HepG2 (cell line): ENCODE data around the gene HIRA. TPM values are rescaled to one million over a fixed set of nuclear protein-coding genes. Genes with fewer than 3 reads are reported as not detected.
A peak's percentile ranks its signal among the peaks of the same experiment; 100 is the strongest.

Source experiments
- ATAC-seq: fragments of 200-7000 bp; cut with Tn5 transposase; 3 replicates; pipeline ENCODE4 v1.9.1; 2020; ENCODE audit warnings: mild to moderate bottlenecking, moderate library complexity
- BruUV-seq: library from RNA; stranded (reverse); fragments of 400-500 nt; replicated peaks from 2 replicates; lab custom pipeline; 2021; lab: Mats Ljungman, UMichigan
- CTCF ChIA-PET: fragments of 300-600 bp; formaldehyde crosslinking; extraction: SDS; loops from one replicate; lab custom pipeline; 2021; ENCODE audit warnings: low total read pairs, inconsistent platforms, low intra/inter-chr PET ratio; lab: Yijun Ruan, JAX
- POLR2A ChIA-PET: fragments of 350-600 bp; sonication (Branson Sonifier 250); formaldehyde crosslinking; loops from one replicate; lab custom pipeline; 2020; ENCODE audit warnings: antibody characterized with exemption, inconsistent platforms; lab: Yijun Ruan, JAX
- DNase-seq: peaks from one replicate; pipeline ENCODE4 v3.0.0-alpha.2; 2015; ENCODE audit warnings: low spot score
- FAIRE-seq: peaks from 3 replicates; lab custom pipeline; 2011; peaks lifted over from hg19 to GRCh38; lab: Jason Lieb, UNC
- H2AFZ ChIP-seq: one replicate; pipeline ENCODE4 v1.6.1; 2011; ENCODE audit warnings: low read length, inconsistent platforms
- H3K27ac ChIP-seq: fragments of 300-600 bp; 3 replicates; pipeline ENCODE4 v1.8.0; 2011; ENCODE audit warnings: mixed run types, mild to moderate bottlenecking, mixed read lengths, low read length, inconsistent platforms; ENCODE audit not compliant: insufficient read depth; ENCODE audit errors: extremely low read length
- H3K27me3 ChIP-seq, 2 experiments: fragments of 200-600 bp in 1 of 2; 2 replicates in 1 of 2; 3 replicates in 1 of 2; pipeline versions ENCODE4 v1.6.0 to v1.8.0; 2011; ENCODE audit warnings: low read length in 2 of 2, mild to moderate bottlenecking in 2 of 2, moderate library complexity in 2 of 2, inconsistent platforms in 1 of 2; ENCODE audit not compliant: insufficient read depth in 2 of 2, control insufficient read depth in 1 of 2
- H3K36me3 ChIP-seq, 2 experiments: fragments of 200-600 bp in 1 of 2; replicated peaks in 1 of 2; 2 replicates in 1 of 2; 3 replicates in 1 of 2; pipeline versions ENCODE4 v1.5.1 to v1.8.0; 2011; ENCODE audit warnings: low read length in 2 of 2, inconsistent platforms in 1 of 2; ENCODE audit not compliant: insufficient read depth in 2 of 2, control insufficient read depth in 1 of 2
- H3K4me1 ChIP-seq: 2 replicates; pipeline ENCODE4 v1.5.1; 2012; ENCODE audit warnings: low read length, inconsistent platforms; ENCODE audit not compliant: insufficient read depth
- H3K4me2 ChIP-seq: 2 replicates; pipeline ENCODE4 v1.6.0; 2011; ENCODE audit warnings: low read depth, low read length, inconsistent platforms
- H3K4me3 ChIP-seq, 3 experiments: fragments of 200-600 bp in 1 of 3; sonication (generic), shearing (Covaris generic) in 1 of 3; replicated peaks in 1 of 3; 2 replicates each; pipeline ENCODE4 v1.5.1; 2011 to 2016; ENCODE audit warnings: low read length in 3 of 3, inconsistent platforms in 2 of 3, low read depth in 2 of 3, mild to moderate bottlenecking in 2 of 3, control low read depth in 1 of 3, mixed read lengths in 1 of 3; ENCODE audit not compliant: insufficient read depth in 1 of 3
- H3K79me2 ChIP-seq: one replicate; pipeline ENCODE4 v1.6.1; 2011; ENCODE audit warnings: low read length, inconsistent platforms; ENCODE audit not compliant: insufficient read depth
- H3K9ac ChIP-seq: 2 replicates; pipeline ENCODE4 v1.6.0; 2011; ENCODE audit warnings: mild to moderate bottlenecking, low read depth, low read length, inconsistent platforms; ENCODE audit not compliant: insufficient read depth
- H3K9me3 ChIP-seq: 2 replicates; pipeline ENCODE4 v1.5.1; 2012; ENCODE audit warnings: mild to moderate bottlenecking, low read length
- H4K20me1 ChIP-seq: 2 replicates; pipeline ENCODE4 v1.6.0; 2011; ENCODE audit warnings: inconsistent platforms, mild to moderate bottlenecking, low read length, moderate library complexity; ENCODE audit not compliant: insufficient read depth
- GATA4 ChIP-seq: sonication (generic); IDR thresholded peaks from 2 replicates; pipeline ENCODE4 v1.6.1; 2016; ENCODE audit warnings: antibody characterized with exemption, low read depth, borderline replicate concordance
- KMT2A ChIP-seq: sonication (generic); formaldehyde crosslinking; IDR thresholded peaks from 2 replicates; pipeline ENCODE4 v1.4.0; 2020; ENCODE audit warnings: missing genetic modification reagents
- MTA3 ChIP-seq: sonication (generic); formaldehyde crosslinking; IDR thresholded peaks from 2 replicates; pipeline ENCODE4 v1.4.0; 2020; ENCODE audit warnings: missing genetic modification reagents
- RFX3 ChIP-seq: IDR thresholded peaks from 2 replicates; pipeline ENCODE4 v1.6.1; 2016; ENCODE audit warnings: missing biosample characterization, missing genetic modification reagents
- WGBS: methylation state at CpG from one replicate; pipeline ENCODE4 v1.1.6; 2017; ENCODE audit warnings: low lambda C conversion rate; 5-methylcytosine and 5-hydroxymethylcytosine counted together
- in situ Hi-C: cut with HindIII; loops from 2 replicates; pipeline ENCODE4 v1.10.0; 2017; ENCODE audit warnings: low pct_unique_long_range_greater_than_20kb; ENCODE audit not compliant: extremely low pct_ligation_motif_present
- intact Hi-C: fragments of 100-400 bp; cut with micrococcal nuclease; formaldehyde crosslinking; loops from one replicate; pipeline ENCODE4 v1.10.0; 2022; ENCODE audit not compliant: unreplicated experiment
- polyA plus RNA-seq, 8 experiments: library from polyadenylated mRNA; depleted of rRNA in 3 of 8; stranded (reverse) in 7 of 8; unstranded in 1 of 8; fragments of >200 nt; fragmentation: Illumina TruSeq in 4 of 8; extraction: Trizol in 4 of 8; gene quantifications; 2 replicates each; pipeline versions ENCODE4 v1.2.1 to v1.2.3, GENCODE V29; 2011 to 2016; ENCODE audit warnings: low read depth in 4 of 8, missing spikeins in 1 of 8, mixed read lengths in 1 of 8; ENCODE audit not compliant: insufficient read depth in 1 of 8
- total RNA-seq, 5 experiments: library from RNA; depleted of rRNA; stranded (reverse); fragments of >200 nt; fragmentation: Illumina TruSeq; extraction: Trizol; gene quantifications; 2 replicates each; pipeline ENCODE4 v1.2.3, GENCODE V29; 2016; ENCODE audit warnings: low read depth in 1 of 5
- TF ChIP-seq, protein P1 (sequence below): sonication (generic); formaldehyde crosslinking; IDR thresholded peaks from 2 replicates; pipeline ENCODE4 v1.5.0; 2020; ENCODE audit warnings: missing genetic modification reagents
- TF ChIP-seq, protein P2 (sequence below): sonication (generic); formaldehyde crosslinking; IDR thresholded peaks from 2 replicates; pipeline ENCODE4 v1.4.0; 2020; ENCODE audit warnings: missing genetic modification reagents; ENCODE audit errors: not compliant biosample characterization
- TF ChIP-seq, protein P3 (sequence below): sonication (generic); formaldehyde crosslinking; IDR thresholded peaks from 2 replicates; pipeline ENCODE4 v1.5.0; 2020; ENCODE audit warnings: mild to moderate bottlenecking, missing genetic modification reagents, moderate library complexity
- TF ChIP-seq, protein P4 (sequence below): IDR thresholded peaks from 2 replicates; pipeline ENCODE4 v1.6.1; 2016; ENCODE audit warnings: mild to moderate bottlenecking, missing biosample characterization, missing genetic modification reagents

Gene HIRA
- total and polyA plus RNA-seq, 2 of the 13 experiments (the other 11 are each of a cell fraction or from before 2014, with no cell fraction given) = 21.5 to 29.2 TPM

DNA sequence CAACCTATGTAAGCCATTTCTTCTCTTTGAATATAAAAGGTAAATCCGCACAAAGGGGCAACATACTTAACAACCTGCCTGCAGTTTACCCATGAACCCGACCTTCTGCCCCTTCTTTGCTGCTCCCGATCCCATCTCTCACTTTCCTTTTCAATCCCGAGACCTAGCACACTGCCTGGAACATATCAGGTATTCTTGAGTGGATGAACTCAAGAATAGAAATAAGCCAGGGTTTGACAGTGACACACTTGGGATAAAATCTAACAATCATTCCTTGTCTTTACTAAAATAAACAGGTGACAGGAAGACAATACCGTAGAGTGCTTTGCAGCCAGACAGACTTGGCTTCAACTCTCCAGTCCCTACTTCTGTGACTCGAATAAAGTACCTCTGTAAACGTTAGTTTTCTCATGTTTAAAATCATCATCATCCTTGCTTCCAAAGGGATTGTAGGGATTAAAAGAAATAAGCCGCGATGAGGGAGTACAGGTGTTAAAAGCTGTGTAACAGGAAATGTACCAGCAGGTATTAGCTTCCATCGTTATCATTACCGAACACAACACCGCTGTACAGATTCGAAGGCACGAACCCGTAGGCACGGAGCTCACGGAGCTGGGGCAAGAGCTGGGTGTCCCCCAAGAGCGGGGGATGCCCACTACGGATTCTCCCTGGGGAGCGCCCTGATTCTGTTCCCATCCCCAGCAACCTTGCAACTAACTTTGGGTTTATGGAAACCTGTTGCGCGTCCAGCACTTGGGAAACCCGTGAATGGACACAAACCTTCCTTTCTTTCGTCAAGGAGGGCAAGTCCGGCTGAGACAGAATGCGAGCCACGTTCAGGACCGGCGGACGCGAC lies 46.7 kb upstream of the HIRA start (continued):
- TF ChIP-seq, protein P1, sequence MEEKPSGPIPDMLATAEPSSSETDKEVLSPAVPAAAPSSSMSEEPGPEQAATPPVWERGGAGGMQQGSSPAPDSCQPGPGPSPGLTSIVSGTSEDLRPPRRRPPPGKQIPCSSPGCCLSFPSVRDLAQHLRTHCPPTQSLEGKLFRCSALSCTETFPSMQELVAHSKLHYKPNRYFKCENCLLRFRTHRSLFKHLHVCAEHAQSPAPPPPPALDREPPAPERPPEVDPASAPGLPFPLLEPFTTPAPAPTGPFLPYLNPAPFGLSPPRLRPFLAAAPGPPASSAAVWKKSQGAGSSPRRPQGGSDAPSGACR = 0 out of 2 replicates have a peak, but pooled peaks have one; percentile 32
- TF ChIP-seq GATA4 (no peak), MTA3 (no peak)
- TF ChIP-seq, protein P2, sequence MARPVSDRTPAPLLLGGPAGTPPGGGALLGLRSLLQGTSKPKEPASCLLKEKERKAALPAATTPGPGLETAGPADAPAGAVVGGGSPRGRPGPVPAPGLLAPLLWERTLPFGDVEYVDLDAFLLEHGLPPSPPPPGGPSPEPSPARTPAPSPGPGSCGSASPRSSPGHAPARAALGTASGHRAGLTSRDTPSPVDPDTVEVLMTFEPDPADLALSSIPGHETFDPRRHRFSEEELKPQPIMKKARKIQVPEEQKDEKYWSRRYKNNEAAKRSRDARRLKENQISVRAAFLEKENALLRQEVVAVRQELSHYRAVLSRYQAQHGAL = no peak

DNA sequence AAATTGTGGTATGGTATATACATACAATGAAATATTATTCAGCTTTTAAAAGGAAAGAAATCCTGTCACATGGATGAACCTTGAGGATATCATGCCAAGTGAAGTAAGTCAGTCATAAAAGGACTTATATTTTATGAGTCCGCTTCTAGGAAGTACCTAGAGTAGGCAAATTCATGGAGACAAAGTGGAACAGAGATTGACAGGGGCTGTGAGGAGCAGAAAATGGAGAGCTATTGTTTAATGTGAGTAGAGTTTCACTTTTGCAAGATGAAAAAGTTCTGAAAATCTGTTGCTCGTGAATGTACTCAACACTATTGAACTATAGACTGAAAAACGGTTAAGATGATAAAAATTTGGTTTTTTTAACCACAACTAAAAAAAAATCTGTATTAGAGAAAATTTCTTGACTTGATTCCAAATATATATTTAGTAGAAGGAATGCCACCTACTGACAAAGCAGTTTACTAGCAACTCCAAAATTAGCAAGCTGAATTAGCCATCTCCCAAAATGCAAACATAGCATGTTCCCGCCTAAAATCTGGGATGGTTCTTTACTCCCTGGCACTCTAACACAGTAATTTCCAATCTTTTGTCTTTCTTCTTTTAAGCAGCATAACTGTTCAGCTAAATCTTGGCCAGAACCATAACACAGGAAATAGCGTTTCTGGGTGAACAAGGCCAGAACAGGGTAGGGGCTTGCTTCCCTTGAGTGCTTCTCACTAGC lies 46.0 kb upstream of the HIRA start:
- intact Hi-C loops = loop anchor here (2.0 to 10.0 kb wide), 4 partner anchors 31 to 173 kb away; partner anchors contain the start of genes C22orf39 and HIRA
- ChIA-PET CTCF (no interaction called here), POLR2A (no interaction called here)
- DNase-seq (peak; percentile 7), ATAC-seq (no peak), FAIRE-seq (no peak)
- Histone ChIP-seq H3K4me2 (peak overlapping the region; percentile 83), H3K4me3 (peak overlapping the region; percentile 66 to 98 (median 97)), H3K9ac (peak overlapping the region; percentile 97), H3K4me1 (peaks cover 26% of the 10 kb centered on the region), H3K9me3 (no peaks in the 10 kb centered on the region), H3K79me2 (peaks cover 52% of the 10 kb centered on the region), H3K27me3 (no peaks in the 10 kb centered on the region; a peak in 1 of 5 replicates), H2AFZ (no peak overlapping the region), H4K20me1 (peaks cover 13% of the 10 kb centered on the region; the same call in 1 of the 2 replicates), H3K36me3 (peaks cover 6 to 24% of the 10 kb centered on the region in 2 experiments), H3K27ac (peak overlapping the region; percentile 97)
- TF ChIP-seq, protein P3, sequence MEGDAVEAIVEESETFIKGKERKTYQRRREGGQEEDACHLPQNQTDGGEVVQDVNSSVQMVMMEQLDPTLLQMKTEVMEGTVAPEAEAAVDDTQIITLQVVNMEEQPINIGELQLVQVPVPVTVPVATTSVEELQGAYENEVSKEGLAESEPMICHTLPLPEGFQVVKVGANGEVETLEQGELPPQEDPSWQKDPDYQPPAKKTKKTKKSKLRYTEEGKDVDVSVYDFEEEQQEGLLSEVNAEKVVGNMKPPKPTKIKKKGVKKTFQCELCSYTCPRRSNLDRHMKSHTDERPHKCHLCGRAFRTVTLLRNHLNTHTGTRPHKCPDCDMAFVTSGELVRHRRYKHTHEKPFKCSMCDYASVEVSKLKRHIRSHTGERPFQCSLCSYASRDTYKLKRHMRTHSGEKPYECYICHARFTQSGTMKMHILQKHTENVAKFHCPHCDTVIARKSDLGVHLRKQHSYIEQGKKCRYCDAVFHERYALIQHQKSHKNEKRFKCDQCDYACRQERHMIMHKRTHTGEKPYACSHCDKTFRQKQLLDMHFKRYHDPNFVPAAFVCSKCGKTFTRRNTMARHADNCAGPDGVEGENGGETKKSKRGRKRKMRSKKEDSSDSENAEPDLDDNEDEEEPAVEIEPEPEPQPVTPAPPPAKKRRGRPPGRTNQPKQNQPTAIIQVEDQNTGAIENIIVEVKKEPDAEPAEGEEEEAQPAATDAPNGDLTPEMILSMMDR (CRISPR knock-in tag) = peak; percentile 30; the same call in 1 of the 2 replicates
- TF ChIP-seq RFX3 (CRISPR knock-in tag) = no peak
- TF ChIP-seq, protein P4, sequence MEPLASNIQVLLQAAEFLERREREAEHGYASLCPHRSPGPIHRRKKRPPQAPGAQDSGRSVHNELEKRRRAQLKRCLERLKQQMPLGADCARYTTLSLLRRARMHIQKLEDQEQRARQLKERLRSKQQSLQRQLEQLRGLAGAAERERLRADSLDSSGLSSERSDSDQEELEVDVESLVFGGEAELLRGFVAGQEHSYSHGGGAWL (CRISPR knock-in tag) = no peak
- no peak for TF ChIP-seq KMT2A
- 32% methylated on average over 5 of the region's 5 CpGs for WGBS
- BruUV-seq = no TSS peak
- in situ Hi-C loops = loop anchor here (10.0 kb wide), 1 partner anchor 183 kb away; the partner anchor contains the start of gene CLTCL1
